Muscle of leg (tissue), 16 donors: ENCODE data around the gene H2BW2. TPM values are rescaled to one million over a fixed set of nuclear protein-coding genes. Genes with fewer than 3 reads are reported as not detected.
"Not testable (repeated sequence)": the region's sequence is repeated elsewhere in the genome, so short reads cannot be mapped to it uniquely, and the experiment has no call there.

Source experiments
- DNase-seq: peaks from one replicate; pipeline ENCODE4 v3.0.0; 2013
- H3K27ac ChIP-seq: one replicate; pipeline ENCODE4 v1.5.1; 2013; ENCODE audit warnings: mild to moderate bottlenecking, low read length, control low read depth
- H3K27me3 ChIP-seq: one replicate; pipeline ENCODE4 v1.6.1; 2013; ENCODE audit warnings: low read length; ENCODE audit not compliant: control insufficient read depth, insufficient read depth
- H3K36me3 ChIP-seq: one replicate; pipeline ENCODE4 v1.6.1; 2013; ENCODE audit warnings: low read length; ENCODE audit not compliant: control insufficient read depth, insufficient read depth
- H3K4me1 ChIP-seq: one replicate; pipeline ENCODE4 v1.6.1; 2013; ENCODE audit warnings: low read length; ENCODE audit not compliant: control insufficient read depth, insufficient read depth
- H3K4me3 ChIP-seq: one replicate; pipeline ENCODE4 v1.5.1; 2013; ENCODE audit warnings: low read length, control low read depth
- H3K9me3 ChIP-seq: replicated peaks from 2 replicates; pipeline ENCODE4 v1.6.1; 2013; ENCODE audit warnings: low read depth, low read length; ENCODE audit not compliant: control insufficient read depth
- WGBS: methylation state at CpG from one replicate; pipeline ENCODE4 v1.1.5; 2013; ENCODE audit warnings: missing lambda C conversion rate; ENCODE audit not compliant: insufficient coverage; 5-methylcytosine and 5-hydroxymethylcytosine counted together
- long read RNA-seq, 11 donors: transcript quantifications; one replicate each; lab custom pipeline, GENCODE V29; 2026
- polyA plus RNA-seq, 8 donors: library from polyadenylated mRNA; unstranded; fragments of 120-200 nt; gene quantifications; one replicate each; pipeline versions ENCODE4 v1.2.1 to v1.2.3, GENCODE V29; 2013; ENCODE audit warnings: inconsistent platforms in 1 of 8, low replicate concordance in 1 of 8; ENCODE audit not compliant: insufficient read length in 8 of 8, insufficient read depth in 1 of 8
- total RNA-seq: library from RNA; stranded (reverse); fragments of 120-200 nt; gene quantifications from one replicate; pipeline ENCODE4 v1.2.4, GENCODE V29; 2013

H2BW2 gene
- total RNA-seq (not detected), polyA plus RNA-seq (under 1 TPM; 0.26 to 0.83 (median 0.44) TPM)
- long read RNA-seq, donor 1, result 0 reads
- long read RNA-seq, donor 2, result 0 reads
- long read RNA-seq, donor 3, result 0 reads
- long read RNA-seq, donor 4, result 0 reads
- long read RNA-seq, donor 5, result 0 reads
- long read RNA-seq, donor 6, result 0 reads
- long read RNA-seq, donor 7, result 0 reads
- long read RNA-seq, donor 8, result 0 reads
- long read RNA-seq, donor 9, result 0 reads
- long read RNA-seq, donor 10, result 0 reads
- long read RNA-seq, donor 11, result 0 reads

DNA sequence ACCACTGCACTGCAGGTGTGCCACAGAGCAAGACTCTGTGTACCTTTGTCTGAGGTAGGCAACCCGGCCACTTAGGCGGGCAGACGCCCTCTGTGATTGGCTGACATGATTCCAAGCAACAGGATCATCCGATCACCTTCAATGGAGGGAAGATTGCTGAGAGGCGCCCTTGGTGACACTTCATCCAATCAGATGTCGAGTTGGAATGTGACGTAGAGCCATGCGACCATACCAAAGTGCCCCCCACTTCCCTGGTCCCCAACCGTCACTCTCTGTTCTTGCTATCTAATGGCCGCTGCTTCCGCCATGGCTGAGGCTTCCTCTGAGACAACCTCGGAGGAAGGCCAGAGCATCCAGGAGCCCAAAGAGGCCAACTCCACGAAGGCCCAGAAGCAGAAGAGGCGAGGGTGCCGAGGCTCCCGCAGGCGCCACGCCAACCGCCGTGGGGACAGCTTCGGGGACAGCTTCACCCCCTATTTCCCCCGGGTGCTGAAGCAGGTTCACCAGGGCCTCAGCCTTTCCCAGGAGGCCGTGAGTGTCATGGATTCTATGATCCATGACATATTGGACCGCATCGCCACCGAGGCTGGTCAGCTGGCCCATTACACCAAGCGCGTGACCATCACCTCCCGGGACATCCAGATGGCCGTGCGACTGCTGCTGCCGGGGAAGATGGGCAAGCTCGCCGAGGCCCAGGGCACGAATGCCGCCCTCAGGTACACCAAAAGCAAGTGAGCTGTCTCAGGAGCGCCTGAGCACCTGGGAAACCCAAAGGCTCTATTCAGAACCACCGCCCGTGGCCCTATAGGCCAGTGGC is at the start of gene H2BW2:
Gene H2BW2, plus strand, starts transcription at position 268 of the 817 bp plus-strand sequence. Its CDS starts 39 bp downstream, at position 307.
- no peaks in the 10 kb centered on the region for H3K9me3 ChIP-seq
- peaks cover 13% of the 10 kb centered on the region for H3K27me3 ChIP-seq
- no peaks in the 10 kb centered on the region for H3K4me1 ChIP-seq
- H3K36me3 ChIP-seq, result no peaks in the 10 kb centered on the region
- no peak within 1 kb of the TSS for H3K4me3 ChIP-seq
- 88% methylated on average over 37 of the region's 39 CpGs for WGBS
- H3K27ac ChIP-seq, result no peak within 1 kb of the TSS
- no peak for DNase-seq

GRCh38 chrX:103999234-103999633 is 40.5 kb upstream of the H2BW2 start:
- H3K27me3 ChIP-seq, result peaks cover 31% of the 10 kb centered on the region
- 40% methylated on average over 1 of the region's 5 CpGs for WGBS
- no peak for DNase-seq
- H3K9me3 ChIP-seq, result no peaks in the 10 kb centered on the region
- no peak overlapping the region for H3K27ac ChIP-seq
- H3K36me3 ChIP-seq, result no peaks in the 10 kb centered on the region
- H3K4me3 ChIP-seq, result no peak overlapping the region
- H3K4me1 ChIP-seq, result no peaks in the 10 kb centered on the region

- peaks cover 31% of the 10 kb centered on the region for H3K27me3 ChIP-seq
- DNase-seq, result no peak
- no peak overlapping the region for H3K4me3 ChIP-seq
- H3K9me3 ChIP-seq, result no peaks in the 10 kb centered on the region
- no peaks in the 10 kb centered on the region for H3K36me3 ChIP-seq
- 56% methylated on average over 5 of the region's 5 CpGs for WGBS
- no peaks in the 10 kb centered on the region for H3K4me1 ChIP-seq
- no peak overlapping the region for H3K27ac ChIP-seq
Observed at GRCh38 chrX:104008831-104009230, 30.9 kb upstream of the H2BW2 start.

GRCh38 chrX:104013158-104013557 is 26.6 kb upstream of the H2BW2 start:
- Histone ChIP-seq H3K9me3 (no peaks in the 10 kb centered on the region), H3K4me1 (no peaks in the 10 kb centered on the region), H3K27me3 (peaks cover 16% of the 10 kb centered on the region), H3K27ac (no peak overlapping the region), H3K36me3 (no peaks in the 10 kb centered on the region), H3K4me3 (no peak overlapping the region)
- DNase-seq, result no peak
- WGBS, result 89% methylated on average over 24 of the region's 24 CpGs

DNA sequence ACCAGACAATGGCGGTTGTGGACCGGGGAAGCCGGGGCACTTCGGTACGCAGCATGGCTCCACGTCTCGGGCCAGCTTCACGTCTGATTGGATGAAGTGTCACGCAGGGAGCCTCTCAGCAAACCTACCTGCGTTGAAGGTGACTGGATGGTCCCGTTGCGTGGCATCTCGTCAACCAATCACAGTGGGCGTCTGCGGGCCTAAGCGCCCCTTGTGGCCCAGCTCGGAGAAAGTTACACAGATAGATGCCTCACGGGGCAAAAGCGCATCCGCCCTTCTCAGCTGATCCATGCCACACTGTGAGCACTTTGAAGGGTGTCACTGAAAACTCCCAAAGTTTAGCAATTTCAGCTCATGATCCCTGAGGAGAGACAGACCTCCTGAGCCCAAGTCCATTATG is 26.1 kb upstream of the H2BW2 start, which contains the start of gene H2BW1:
Gene H2BW1, minus strand, starts transcription at position 103 of the 400 bp plus-strand sequence. CDS start 132 bp downstream, outside the sequence.
- Histone ChIP-seq H3K27me3 (peaks cover 17% of the 10 kb centered on the region), H3K4me1 (no peaks in the 10 kb centered on the region)

GRCh38 chrX:104015576-104015975 is 24.2 kb upstream of the H2BW2 start:
- H3K36me3 ChIP-seq, H3K27ac ChIP-seq, DNase-seq, H3K4me3 ChIP-seq, H3K9me3 ChIP-seq, H3K4me1 ChIP-seq: not testable (repeated sequence)
- 51% methylated on average over 4 of the region's 8 CpGs for WGBS
- peaks cover 19% of the 10 kb centered on the region for H3K27me3 ChIP-seq

More for the DNA sequence above, 26.1 kb upstream of the H2BW2 start, which contains the start of gene H2BW1:
- Histone ChIP-seq H3K36me3 (no peaks in the 10 kb centered on the region), H3K4me3 (no peak within 1 kb of the TSS), H3K27ac (no peak within 1 kb of the TSS), H3K9me3 (no peaks in the 10 kb centered on the region)
- WGBS, result 86% methylated on average over 20 of the region's 20 CpGs
- DNase-seq, result no peak

GRCh38 chrX:104018126-104018525 is 21.6 kb upstream of the H2BW2 start:
- DNase-seq, result no peak
- no peaks in the 10 kb centered on the region for H3K9me3 ChIP-seq
- peaks cover 15% of the 10 kb centered on the region for H3K27me3 ChIP-seq
- no peaks in the 10 kb centered on the region for H3K36me3 ChIP-seq
- H3K4me1 ChIP-seq, result no peaks in the 10 kb centered on the region
- WGBS, result 75% methylated on average over 5 of the region's 11 CpGs
- H3K4me3 ChIP-seq, result no peak overlapping the region
- H3K27ac ChIP-seq, result no peak overlapping the region

- no CpG with 5 or more reads among the region's 4 CpGs for WGBS
- Histone ChIP-seq H3K27me3 (peaks cover 13% of the 10 kb centered on the region), H3K36me3 (no peaks in the 10 kb centered on the region), H3K4me3 (no peak overlapping the region), H3K9me3 (no peaks in the 10 kb centered on the region), H3K4me1 (no peaks in the 10 kb centered on the region), H3K27ac (no peak overlapping the region)
- no peak for DNase-seq
Observed at GRCh38 chrX:104041003-104041402, 1.2 kb downstream of the H2BW2 start.

DNA sequence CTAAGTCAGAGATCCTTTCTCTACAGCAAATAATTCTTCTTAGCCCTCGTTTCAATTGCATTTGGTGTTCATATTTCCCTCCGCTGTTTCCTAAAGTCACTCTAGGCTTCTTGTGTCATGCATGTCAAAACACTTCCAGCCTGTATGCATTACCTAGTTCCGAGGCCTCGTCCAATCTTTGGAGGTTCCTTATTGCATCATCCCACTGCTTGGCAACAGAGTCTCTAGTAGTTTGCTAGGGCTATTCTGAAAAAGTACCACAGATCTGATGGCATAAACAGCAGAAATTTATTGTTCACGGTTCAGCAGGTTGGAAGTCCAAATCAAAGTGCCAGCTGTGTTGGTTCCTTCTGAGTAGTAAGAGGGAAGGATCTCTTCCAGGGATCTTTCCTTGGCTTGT is 5.9 kb downstream of the H2BW2 start:
- H3K4me1 ChIP-seq, result no peaks in the 10 kb centered on the region
- no peaks in the 10 kb centered on the region for H3K9me3 ChIP-seq
- peaks cover 16% of the 10 kb centered on the region for H3K27me3 ChIP-seq
- no peak overlapping the region for H3K27ac ChIP-seq
- DNase-seq, result no peak
- H3K4me3 ChIP-seq, result no peak overlapping the region
- no peaks in the 10 kb centered on the region for H3K36me3 ChIP-seq
- WGBS, result 82% methylated on average over 5 of the region's 5 CpGs

DNA sequence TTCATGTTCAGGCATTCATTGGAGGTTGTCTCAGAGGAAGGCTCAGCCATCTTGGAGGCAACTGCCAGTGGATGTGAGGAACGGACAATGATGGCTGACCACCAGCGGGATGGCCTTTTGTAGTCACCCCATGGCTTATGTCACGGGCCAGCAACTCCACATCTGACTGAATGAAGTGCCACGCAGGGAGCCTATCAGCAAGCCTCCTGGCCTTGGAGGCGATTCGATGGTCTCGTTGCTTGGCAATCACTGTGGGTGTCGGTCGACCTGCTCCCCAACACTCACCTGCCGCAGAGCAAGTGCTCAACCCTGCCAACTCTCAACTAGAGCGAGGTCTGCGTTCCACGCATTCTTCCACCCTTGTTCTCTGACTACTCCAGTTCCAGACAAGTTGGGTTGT is 7.4 kb downstream of the H2BW2 start:
- Histone ChIP-seq H3K27ac (no peak overlapping the region), H3K4me1 (no peaks in the 10 kb centered on the region), H3K27me3 (peaks cover 16% of the 10 kb centered on the region), H3K9me3 (no peaks in the 10 kb centered on the region), H3K36me3 (no peaks in the 10 kb centered on the region), H3K4me3 (no peak overlapping the region)
- 84% methylated on average over 13 of the region's 13 CpGs for WGBS
- no peak for DNase-seq
